GM18909 (cell line): ENCODE data around the gene CADPS.

Experiments
- ATAC-seq: cut with Tn5 transposase; IDR thresholded peaks from one replicate; pipeline ENCODE4 v1.9.1; 2021; ENCODE audit warnings: mild to moderate bottlenecking; ENCODE audit not compliant: unreplicated experiment, poor library complexity

The CADPS gene

DNA sequence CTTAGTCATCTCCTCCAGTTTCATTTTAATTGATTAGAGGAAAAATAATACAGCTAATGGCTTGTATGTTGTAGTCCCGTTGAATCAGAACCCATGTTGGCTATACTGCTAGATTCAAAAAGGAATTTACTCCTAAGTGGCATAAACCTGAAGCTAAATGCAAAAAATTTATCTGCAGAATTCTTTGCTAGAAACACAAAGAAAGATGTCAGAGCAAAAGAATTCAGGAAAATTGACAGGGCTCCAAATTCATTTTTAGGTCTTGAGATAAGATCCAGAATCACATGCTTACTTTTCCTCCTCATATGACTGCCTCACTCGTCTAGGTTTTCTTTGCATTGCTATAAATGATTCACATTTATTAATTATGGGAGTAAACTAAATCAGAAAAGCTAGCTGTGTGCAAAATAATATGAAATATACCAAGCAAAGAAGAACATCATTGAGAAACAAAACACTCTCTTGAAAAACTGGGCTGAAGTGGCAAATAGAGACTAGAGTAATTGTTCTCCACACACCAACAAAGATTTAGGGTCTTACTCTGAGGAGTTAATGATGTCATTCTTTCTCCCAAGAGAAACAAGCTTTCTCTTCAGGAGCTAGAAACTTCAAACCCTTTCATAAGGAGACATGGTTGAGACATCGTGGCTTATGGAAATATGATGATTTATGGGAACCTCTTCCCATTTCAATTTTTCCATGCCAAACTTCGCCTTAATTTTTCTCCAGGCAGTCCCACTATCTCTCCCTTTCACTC is 407.1 kb downstream of the CADPS start:
- ATAC-seq, result no peak

DNA sequence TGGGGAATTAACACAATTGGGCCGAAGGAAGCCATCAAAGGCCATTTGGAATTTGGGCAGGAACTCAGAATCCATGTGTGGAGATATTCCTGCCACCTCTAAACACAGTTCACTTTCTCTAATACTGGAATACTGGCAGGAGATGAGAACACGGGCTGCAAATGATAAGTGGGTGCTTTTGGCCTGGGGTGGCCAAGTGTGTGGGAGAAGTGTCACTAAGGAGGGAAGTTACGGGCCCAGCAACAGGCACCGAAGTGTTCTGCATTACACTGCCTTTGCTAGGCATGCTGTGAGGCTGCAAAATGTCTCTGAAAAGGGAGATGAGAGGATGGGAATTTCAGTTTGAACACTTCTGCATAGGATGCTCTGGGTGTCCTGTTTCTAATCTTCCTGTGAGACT is 412.4 kb downstream of the CADPS start:
- ATAC-seq, result no peak

- ATAC-seq, result no peak
Observed at GRCh38 chr3:62462104-62462762, 413.0 kb downstream of the CADPS start.

- ATAC-seq, result no peak
Observed at GRCh38 chr3:62454916-62455315, 420.3 kb downstream of the CADPS start.

- no peak for ATAC-seq
Observed at GRCh38 chr3:62453448-62453847, 421.8 kb downstream of the CADPS start.

- no peak for ATAC-seq
Observed at GRCh38 chr3:62451211-62451887, 423.9 kb downstream of the CADPS start.

- ATAC-seq, result no peak
Observed at GRCh38 chr3:62446337-62446940, 428.8 kb downstream of the CADPS start.

- ATAC-seq, result no peak
Observed at GRCh38 chr3:62445275-62445674, 429.9 kb downstream of the CADPS start.

GRCh38 chr3:62439978-62440377 is 435.2 kb downstream of the CADPS start:
- no peak for ATAC-seq

- no peak for ATAC-seq
Observed at GRCh38 chr3:62439176-62439813, 435.9 kb downstream of the CADPS start.

DNA sequence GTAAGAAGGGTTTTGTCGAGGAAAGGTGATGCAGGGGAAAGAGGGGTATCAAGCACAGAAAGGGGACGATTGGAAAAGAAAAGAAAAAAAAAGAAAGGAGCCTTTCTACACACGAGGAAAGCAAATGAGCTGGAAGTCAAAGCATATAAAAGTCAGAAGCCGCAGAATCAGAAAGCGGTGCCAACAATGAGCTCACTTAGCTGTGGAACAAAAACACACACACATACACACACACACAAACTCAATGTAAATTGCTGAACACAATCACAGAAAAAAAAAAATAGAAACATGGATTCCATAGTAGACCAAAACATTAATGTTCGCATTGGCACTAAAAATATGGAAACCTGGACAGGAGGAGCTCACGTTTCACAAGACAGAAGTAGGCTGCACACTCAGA is 438.4 kb downstream of the CADPS start:
- ATAC-seq, result no peak

DNA sequence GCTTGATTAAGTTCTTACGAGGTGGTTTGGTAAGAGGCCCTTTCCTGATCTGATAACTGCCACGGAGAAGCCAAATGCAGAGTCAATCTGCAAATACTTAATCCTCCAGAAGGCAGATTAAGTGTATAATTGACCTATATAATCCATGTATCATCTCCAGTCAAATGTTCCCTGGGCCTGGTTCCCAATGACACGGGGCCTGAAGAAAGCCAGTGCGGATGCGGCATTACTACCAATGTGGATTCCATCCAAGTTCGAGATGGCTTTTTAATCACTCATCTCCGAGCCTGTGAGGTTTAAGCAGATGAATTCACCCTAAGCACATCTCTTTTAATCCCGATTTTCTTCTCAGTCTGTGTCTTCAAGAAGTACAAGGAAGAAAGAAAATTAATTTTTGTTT is 441.8 kb downstream of the CADPS start:
- ATAC-seq, result no peak

DNA sequence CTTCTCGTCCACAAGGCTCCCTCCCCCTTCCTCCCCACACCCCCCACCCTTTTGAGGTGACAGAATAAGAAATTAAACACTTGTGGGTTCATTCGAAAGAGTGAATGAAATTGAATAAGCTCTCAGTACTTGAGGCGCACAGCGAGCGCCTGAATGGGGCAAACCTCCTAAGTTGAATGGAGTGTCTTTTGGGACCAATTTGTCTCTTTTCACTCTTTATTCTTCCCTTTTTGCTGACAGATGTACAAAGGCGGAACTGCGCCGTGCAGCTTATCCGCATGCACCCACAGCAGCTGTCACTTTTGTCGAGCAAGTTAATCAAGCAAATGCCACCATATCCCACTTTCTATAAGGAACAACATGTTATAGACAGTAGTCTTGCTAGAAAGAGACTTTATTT is 454.0 kb downstream of the CADPS start:
- no peak for ATAC-seq

DNA sequence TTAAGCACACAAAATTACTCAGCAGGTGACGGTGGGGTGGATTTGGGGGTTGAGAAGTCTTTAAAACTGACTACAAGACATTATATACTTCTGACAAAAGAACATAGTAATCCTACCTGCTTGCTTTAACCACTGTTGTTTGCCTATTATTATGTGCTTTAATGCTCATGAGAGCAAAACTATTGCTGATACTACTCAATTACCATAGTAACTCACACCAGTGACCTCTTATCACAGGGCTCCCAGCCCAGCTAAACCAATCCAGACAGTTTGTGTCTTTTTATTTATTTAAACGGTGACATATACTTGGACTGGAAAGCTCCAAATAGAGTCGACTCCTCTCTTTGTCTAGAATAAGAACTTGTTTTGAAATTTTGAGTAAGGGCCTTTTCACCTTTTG is 459.1 kb downstream of the CADPS start:
- no peak for ATAC-seq

GRCh38 chr3:62415312-62415801 is 459.9 kb downstream of the CADPS start:
- ATAC-seq, result no peak

- ATAC-seq, result no peak
Observed at GRCh38 chr3:62414786-62415185, 460.4 kb downstream of the CADPS start.

- no peak for ATAC-seq
Observed at GRCh38 chr3:62413687-62414086, 461.5 kb downstream of the CADPS start.

GRCh38 chr3:62406945-62407344 is 468.3 kb downstream of the CADPS start:
- no peak for ATAC-seq

GRCh38 chr3:62405566-62405965 is 469.6 kb downstream of the CADPS start:
- no peak for ATAC-seq

- ATAC-seq, result no peak
Observed at GRCh38 chr3:62405135-62405534, 470.1 kb downstream of the CADPS start.
